ENCODE data around the gene NFX1.

GRCh38 chr9:33270146-33270545, 20.2 kb upstream of the NFX1 start:
- TF ChIP-seq CTCF (IDR thresholded peaks at IDR 0.05; ENCODE audit: poor library complexity), result no peak
- no peak for TF ChIP-seq EZH2phosphoT487 (IDR thresholded peaks at IDR 0.05; ENCODE audit: low read depth, severe bottlenecking, unreplicated experiment)
- TF ChIP-seq EZH2 (IDR thresholded peaks at IDR 0.05; ENCODE audit: borderline replicate concordance), result no peak

All from hepatocyte (in vitro differentiated cells).